HG03066 (cell line): ENCODE data around the gene TRIM71.
"Not testable (repeated sequence)": the region's sequence is repeated elsewhere in the genome, so short reads cannot be mapped to it uniquely, and the experiment has no call there.

Source experiments
- ATAC-seq: cut with Tn5 transposase; IDR thresholded peaks from one replicate; pipeline ENCODE4 v1.9.1; 2021; ENCODE audit warnings: low read depth; ENCODE audit not compliant: unreplicated experiment

The TRIM71 gene

DNA sequence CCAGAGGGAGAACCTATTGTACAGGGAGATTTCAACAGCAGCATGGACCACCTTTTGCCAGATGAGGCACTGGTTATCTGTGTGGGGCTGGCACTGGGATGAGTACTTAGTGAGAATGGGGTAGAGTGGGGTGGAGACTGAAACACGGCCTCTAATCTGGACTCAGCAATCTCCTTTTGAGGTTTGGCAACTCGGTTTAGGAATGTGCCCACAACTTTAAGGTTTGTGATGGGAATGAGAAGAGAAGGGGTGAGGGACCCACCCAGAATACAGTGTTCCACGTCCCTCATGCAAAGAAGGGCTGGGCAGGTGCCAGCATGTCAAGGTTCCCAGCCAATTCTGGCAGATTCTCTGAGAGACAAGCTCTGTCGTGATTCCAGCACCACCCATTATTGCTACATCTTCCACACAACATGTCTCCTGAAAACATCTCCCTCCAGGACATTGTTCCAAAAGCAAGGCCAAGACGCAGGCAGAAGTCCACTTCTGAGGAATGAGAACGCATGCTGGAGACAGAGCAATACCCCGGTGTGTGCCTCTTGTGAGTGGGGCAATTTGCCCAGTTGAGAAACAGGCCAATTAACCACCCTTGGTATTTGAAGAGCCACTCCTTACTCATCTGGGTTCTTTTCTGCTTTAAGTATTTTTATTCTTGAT is 96.1 kb downstream of the TRIM71 start:
- ATAC-seq: no peak

DNA sequence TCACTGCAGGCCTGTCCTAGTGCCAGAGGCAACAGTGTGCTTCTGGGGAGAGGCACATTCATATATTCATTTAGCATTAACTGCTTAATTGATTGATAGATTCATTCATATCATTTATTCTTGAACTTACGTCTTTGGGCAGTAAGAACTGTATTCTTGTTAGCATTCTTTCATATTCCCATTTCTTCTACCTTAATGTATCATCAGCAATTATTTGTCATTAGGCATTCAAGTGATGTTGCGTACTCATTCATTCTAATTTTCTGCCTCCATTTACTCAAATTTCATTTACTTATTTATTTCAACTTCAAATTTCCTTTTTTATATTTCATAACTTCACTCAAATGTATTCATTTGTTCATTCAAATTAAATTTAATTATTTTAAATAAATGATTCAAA is 102.1 kb downstream of the TRIM71 start:
- no peak for ATAC-seq

- ATAC-seq: no peak
These were observed 104.3 kb downstream of the TRIM71 start for GRCh38 chr3:32922078-32922477.

DNA sequence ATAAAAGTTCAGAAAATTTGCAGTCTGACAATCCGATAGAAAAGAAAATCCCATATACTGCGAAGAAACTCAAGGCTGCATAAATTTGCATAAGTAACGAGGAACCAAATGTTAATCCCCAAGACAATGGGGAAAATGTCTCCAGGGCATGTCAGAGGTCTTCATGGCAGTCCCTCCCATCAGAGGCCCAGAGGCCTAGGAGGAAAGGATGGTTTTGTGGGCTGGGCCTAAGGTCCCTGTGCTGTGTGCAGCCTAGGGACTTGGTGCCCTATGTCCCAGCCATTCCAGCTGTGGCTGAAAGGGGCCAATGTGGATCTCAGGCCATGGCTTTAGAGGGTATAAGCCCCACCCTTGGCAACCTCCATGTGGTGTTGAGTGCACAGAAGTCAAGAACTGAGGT is 112.4 kb downstream of the TRIM71 start:
- ATAC-seq: no peak

- not testable (repeated sequence) for ATAC-seq
These were observed 113.5 kb downstream of the TRIM71 start for GRCh38 chr3:32931273-32931672.

- no peak for ATAC-seq
These were observed 116.4 kb downstream of the TRIM71 start for GRCh38 chr3:32934150-32934742.

DNA sequence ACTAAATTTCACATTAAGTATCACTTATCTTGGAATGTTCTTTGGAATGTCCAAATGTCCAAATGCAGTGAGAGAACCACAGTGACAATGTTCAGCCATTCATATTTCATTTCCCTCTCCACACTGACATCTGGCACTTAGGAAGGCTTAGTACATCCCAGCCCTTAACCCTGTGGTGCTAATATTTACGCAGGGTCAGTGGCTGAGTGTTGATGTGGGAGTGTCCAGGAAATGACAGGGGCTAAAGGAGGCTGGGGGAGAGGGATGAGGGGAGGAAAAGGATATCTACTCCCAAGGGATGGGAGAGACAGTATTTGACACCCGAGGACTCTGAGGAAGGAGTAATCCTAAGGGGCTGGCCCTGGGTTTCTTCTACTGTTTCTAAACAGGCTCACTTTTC is 119.5 kb downstream of the TRIM71 start:
- ATAC-seq: no peak

DNA sequence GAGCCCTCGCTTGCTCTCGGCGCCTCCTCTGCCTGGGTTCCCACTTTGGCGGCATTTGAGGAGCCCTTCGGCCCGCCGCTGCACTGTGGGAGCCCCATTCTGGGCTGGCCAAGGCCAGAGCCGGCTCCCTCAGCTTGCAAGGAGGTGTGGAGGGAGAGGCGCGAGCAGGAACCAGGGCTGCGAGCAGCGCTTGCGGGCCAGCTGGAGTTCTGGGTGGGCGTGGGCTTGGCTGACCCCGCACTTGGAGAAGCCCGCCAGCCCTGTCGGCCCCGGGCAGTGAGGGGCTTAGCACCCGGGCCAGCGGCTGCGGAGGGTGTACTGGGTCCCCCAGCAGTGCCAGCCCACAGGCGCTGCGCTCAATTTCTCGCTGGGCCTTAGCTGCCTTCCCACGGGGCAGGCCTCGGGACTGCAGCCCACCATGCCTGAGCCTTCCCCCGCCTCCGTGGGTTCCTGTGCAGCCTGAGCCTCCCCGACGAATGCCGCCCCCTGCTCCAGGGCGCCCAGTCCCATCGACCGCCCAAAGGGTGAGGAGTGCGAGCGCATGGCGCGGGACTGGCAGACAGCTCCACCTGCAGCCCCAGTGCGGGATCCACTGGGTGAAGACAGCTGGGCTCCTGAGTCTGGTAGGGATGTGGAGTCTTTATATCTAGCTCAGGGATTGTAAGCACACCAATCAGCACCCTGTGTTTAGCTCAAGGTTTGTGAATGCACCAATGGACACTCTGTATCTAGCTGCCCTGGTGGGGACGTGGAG is 121.9 kb downstream of the TRIM71 start:
- not testable (repeated sequence) for ATAC-seq

- no peak for ATAC-seq
These were observed 122.9 kb downstream of the TRIM71 start for GRCh38 chr3:32940726-32941125.

GRCh38 chr3:32945136-32945535 is 127.3 kb downstream of the TRIM71 start:
- no peak for ATAC-seq

DNA sequence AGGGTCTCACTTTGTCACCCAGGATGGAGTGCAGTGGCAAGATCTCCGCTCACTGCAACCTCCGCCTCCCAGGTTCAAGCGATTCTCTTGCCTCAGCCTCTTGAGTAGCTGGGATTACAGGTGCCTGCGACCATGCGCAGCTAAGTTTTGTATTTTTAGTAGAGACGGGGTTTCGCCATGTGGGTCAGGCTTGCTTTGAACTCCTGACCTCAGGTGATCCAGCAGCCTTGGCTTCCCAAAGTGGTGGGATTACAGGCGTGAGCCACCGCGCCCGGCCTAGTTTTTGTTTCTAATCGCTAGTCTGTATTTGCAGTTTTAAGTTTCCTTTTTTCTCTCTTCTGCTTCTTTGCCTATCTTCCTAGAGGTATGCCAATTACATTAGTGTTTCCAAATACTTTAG is 127.8 kb downstream of the TRIM71 start:
- not testable (repeated sequence) for ATAC-seq

GRCh38 chr3:32946973-32947788 is 129.4 kb downstream of the TRIM71 start:
- ATAC-seq: no peak
